ENCODE data around the gene ZDHHC14.

ZDHHC14 gene

DNA sequence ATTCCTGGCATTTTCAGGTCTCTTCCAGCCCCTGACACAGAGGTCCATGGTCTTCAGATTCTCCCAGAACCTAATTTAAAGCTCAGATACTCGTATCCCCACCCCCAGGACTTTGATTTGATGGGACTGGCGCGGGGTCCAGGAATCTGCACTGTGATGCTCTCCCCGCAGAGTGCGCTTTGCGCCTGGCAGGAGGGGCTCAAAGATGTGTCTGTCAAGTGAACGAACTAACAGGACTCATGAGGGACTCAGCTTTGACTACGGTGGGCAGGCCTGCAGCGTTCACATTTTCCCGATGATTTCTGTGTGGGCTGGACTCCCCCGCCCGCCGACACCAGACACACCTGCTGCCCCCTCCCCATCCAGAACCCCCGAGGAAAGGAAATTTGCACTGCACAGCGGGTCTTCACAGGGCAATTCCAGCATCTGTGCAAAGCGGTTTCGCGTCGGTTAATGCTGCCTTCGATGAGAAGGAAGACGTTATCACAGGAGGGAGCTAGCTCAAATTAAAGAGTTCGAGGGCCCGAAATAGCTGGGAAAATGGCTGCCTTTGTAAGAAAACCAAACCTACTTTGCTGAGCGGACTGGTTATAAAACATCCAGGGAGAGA, 90.2 kb downstream of the ZDHHC14 start:
- DNase-seq = no peak

DNA sequence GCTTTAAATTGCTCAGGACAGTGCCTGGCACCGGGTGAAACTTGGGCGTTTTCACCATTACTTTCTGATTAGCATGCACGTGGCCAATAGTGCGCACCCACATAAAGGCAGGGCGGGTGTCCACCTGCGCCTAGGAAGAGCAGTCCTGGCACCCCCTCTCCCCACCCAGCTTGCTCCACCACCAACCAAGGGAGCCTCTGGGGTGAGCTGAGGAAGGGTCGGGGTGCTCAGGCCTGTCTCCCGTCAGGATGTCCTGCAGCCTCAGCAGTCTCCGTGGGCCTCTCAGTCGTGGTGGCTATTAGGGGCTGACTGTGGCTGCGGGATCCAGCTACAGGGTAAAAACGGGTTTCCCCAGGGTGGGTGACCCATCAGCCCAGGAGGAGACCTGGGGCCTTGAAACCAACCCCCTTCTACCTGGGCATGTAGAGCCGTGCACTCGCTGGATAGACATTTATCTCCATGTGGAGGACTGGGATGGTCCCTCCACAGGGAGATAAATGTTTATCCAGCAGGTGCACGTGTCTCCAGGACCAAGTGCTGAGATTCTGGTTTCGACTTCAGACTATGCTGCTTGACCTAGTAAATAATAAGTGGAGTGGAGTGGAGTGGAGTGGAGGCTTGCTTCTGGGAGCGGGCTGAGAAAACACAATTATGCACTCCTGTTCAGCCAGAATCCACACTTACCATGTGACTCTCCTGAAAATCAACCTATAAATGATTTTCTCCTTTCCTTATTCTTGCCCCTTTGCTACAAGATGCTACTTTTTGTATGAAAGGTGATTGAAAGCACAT, 91.1 kb downstream of the ZDHHC14 start:
- DNase-seq = no peak

DNA sequence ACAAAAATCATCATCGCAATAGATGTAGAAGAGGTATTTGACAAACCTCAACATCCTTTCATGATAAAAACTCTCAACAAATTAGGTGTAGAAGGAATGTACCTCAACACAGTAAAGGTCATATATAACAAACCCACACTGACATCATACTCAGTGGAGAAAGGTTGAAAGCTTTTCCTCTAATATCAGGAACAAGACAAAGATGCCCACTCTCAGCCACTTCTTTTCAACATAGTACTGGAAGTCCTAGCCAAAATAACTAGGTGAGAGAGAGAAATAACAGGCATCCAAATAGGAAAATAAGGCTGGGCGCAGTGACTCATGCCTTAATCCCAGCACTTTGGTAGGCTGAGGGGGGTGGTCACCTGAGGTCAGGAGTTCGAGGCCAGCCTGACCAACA, 95.8 kb downstream of the ZDHHC14 start:
- no peak for DNase-seq

GRCh38 chr6:157478926-157479325, 97.9 kb downstream of the ZDHHC14 start:
- no peak for DNase-seq

DNA sequence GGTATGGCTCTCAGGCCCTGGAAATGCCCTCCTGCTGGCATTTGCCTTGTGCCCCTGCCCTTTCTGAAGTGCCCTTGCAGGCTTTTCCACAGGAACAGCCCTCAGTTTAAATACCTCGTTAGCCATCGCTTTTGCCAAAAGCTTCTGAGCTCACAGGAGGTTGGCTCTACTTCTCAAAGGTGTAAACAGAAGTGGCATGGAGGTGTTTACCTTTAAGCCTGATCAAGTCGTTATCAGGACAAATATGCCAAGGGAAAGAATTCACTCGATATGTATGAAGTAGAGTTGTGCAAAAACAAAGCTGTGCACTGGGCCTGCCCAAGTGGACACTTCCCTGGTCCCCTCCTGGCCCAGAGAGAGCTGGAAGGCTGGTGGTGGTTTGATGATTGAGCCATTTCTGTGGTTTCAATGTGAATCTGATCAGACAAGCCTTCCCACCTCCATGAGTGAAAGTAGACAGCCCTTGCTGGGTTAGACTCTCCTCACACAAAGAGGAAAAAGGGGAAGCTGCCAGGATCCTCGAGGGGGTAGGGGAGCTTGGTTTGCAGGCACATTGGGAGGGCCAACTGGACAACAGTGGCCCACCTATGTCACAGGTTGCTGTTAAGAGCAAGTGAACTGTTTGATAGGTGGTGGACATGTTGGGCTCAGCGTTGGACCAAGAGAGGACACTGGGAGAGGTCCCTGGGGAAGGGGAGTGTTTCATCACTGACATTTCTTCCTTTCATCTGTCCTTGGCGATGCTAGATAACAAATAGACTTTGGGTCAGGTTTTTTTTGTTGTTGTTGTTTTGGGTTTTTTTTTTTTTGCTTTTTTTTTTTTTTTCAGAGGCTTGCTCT, 98.7 kb downstream of the ZDHHC14 start:
- DNase-seq = no peak

DNA sequence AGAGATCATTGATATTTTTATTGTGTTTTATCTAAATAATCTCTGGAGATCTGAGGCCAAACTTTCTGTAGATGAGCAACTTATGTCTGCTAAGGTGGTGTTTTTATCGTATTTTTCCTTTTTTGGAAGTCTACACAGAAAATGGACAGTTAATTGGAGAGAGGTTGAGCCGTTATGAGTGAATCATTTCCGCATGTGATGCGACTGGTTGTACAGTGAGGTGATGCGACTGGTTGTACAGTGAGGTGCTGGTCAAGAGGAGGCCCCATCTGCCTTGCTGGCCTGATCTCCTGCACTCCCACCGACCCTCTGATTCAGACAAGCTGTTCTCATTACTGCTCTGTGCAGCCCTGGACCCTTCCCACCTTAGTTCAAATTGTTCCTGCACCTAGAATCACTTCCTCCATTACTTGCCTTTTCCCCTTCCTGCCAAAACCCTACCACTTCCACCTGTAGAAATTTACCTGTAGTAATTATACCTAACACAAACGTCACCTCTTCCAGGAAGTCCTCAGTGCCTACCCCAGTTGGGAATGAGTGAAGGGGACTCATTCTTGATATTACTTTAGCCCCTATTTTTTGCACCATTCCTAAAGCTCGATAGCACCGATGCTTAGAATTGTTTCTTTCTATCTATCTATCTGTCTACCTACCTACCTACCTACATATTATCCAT, 100.3 kb downstream of the ZDHHC14 start:
- no peak for DNase-seq

DNA sequence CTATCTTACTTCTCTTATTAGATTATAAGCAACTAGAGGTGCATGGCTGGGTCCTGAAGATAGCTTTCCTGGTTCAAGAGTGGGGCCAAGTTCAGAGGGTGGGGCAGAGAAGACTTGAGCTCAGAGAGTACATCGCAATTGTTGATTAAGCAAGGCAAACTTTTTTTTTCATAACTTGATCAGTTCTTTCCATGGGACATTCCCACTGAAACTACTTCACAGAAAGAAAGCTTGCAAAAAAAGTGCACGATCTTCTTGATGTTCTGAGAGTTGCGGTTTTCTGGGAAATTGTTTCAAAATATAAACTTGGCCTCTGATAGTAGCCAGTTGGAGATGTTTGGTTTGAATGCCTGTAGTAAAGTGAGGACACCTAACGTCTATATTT, 100.9 kb downstream of the ZDHHC14 start:
- DNase-seq = no peak

- DNase-seq = no peak
These were observed 102.8 kb downstream of the ZDHHC14 start for GRCh38 chr6:157483770-157484169.

GRCh38 chr6:157484181-157484580, 103.2 kb downstream of the ZDHHC14 start:
- DNase-seq = no peak

DNA sequence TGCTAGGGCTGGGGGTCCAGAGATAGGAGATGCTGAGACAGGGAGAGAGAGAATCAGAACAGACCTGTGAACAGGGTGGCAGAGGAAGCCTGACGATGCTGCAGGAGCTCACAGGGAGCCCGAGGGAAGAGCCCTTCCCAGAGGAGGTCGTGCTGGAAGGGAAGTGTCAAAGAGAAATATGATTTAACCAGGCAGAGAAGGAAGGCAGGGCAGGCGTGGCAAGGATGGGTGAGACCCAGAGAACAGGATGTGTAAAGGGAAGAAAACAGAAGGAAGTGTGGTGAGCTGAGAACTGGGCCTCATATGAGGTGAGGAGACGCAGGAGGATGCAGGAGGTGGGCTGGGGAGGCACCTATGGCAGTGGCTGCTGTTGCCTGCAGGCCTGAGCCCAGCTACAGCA, 105.6 kb downstream of the ZDHHC14 start:
- DNase-seq = no peak

- DNase-seq = no peak
These were observed 106.3 kb downstream of the ZDHHC14 start for GRCh38 chr6:157487110-157487773.

GRCh38 chr6:157488058-157488457, 107.1 kb downstream of the ZDHHC14 start:
- DNase-seq = no peak

- no peak for DNase-seq
These were observed 107.7 kb downstream of the ZDHHC14 start for GRCh38 chr6:157488716-157489118.

- no peak for DNase-seq
These were observed 109.8 kb downstream of the ZDHHC14 start for GRCh38 chr6:157490611-157491269.

GRCh38 chr6:157491571-157492232, 110.7 kb downstream of the ZDHHC14 start:
- no peak for DNase-seq

DNA sequence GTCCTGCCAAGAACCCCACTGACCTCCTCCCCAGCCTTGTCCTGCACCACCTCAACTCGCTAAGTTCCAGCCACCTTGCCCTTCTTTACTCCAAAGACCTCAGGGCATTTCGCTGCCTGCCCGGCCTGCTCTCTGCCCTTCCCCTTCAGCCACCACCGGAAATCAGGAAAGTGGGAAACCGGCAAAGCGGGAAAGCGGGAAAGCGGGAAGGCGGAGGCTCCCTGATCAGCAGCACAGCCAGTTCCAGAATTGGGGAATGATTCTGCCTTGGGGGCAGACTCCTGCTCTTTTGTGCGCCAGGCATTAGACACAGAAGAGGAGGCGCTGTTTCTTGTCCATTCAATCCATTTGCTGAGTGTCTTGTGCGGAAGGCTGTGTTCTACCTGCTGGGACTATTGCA, 111.3 kb downstream of the ZDHHC14 start:
- DNase-seq = no peak

- no peak for DNase-seq
These were observed 111.8 kb downstream of the ZDHHC14 start for GRCh38 chr6:157492741-157493140.

DNA sequence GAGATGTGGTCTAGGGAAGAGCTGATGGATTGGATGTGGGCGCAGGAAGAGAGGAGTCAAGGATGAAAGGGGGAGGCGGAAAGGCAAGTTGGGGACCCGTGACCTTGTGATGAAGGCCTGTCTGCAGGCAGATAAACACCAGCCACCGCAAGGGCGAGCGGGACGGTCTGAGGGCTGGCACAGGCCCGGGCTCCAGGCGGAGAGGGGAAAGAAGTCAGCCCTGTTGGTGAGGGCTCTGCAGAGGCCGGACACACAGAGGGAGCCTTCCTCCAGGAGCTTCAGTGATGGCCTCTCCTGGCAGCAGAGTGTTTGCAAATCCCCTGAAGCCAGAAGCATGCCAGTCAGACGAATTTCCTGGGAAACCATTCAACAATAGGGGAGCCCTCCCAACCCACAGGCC, 112.2 kb downstream of the ZDHHC14 start:
- DNase-seq = no peak

- no peak for DNase-seq
These were observed 112.6 kb downstream of the ZDHHC14 start for GRCh38 chr6:157493576-157493975.

- no peak for DNase-seq
These were observed 113.2 kb downstream of the ZDHHC14 start for GRCh38 chr6:157494132-157494710.

DNA sequence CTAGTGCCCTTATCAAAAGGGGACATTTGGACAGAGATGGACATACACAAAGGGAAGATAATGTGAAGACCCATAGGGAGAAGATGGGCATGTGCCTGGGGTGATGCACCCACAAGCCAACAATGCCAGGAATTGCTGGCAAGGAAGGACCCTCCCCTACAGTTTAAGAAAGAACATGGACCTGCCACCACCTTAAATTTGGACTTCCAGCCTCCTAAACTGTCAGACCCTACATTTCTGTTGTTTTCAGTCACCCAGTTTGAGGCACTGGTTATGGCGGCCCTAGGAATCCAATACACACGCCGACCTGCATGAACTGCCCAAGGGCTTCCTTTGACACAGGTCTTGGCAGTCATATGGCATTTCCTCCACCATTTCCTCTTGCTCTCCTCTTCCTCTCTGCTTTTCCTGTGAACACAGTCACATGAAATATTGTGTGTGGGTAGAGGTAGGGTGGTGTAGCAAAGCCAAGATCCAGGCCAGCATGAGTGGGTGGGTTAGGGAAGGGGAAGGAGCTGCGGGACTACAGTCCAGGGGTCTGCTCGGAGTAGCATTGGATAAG, 115.6 kb downstream of the ZDHHC14 start:
- no peak for DNase-seq
